ENCODE data around the gene LRRFIP1.
"Not testable (repeated sequence)": the region's sequence is repeated elsewhere in the genome, so short reads cannot be mapped to it uniquely, and the experiment has no call there.

The LRRFIP1 gene

GRCh38 chr2:237744613-237745249 lies 117.3 kb downstream of the LRRFIP1 start:
- H3K4me3 ChIP-seq (ENCODE audit: control insufficient read depth, low read depth, low read length) = no peak overlapping the region
- no peak for DNase-seq (ENCODE audit: low read depth)
- peak; percentile 98 for TF ChIP-seq CTCF (IDR thresholded peaks at IDR 0.05; ENCODE audit: control insufficient read depth, insufficient read depth, low read depth, low read length, missing control alignments)

- no peak for DNase-seq (ENCODE audit: low read depth)
- no peak overlapping the region for H3K4me3 ChIP-seq (ENCODE audit: control insufficient read depth, low read depth, low read length)
- no peak for TF ChIP-seq CTCF (IDR thresholded peaks at IDR 0.05; ENCODE audit: control insufficient read depth, insufficient read depth, low read depth, low read length, missing control alignments)
These were observed 117.8 kb downstream of the LRRFIP1 start for GRCh38 chr2:237745250-237745613.

GRCh38 chr2:237746302-237747080 lies 119.1 kb downstream of the LRRFIP1 start:
- no peak for TF ChIP-seq CTCF (IDR thresholded peaks at IDR 0.05; ENCODE audit: control insufficient read depth, insufficient read depth, low read depth, low read length, missing control alignments)
- H3K4me3 ChIP-seq (ENCODE audit: control insufficient read depth, low read depth, low read length) = no peak overlapping the region
- no peak for DNase-seq (ENCODE audit: low read depth)

GRCh38 chr2:237747189-237747588 lies 119.8 kb downstream of the LRRFIP1 start:
- no peak overlapping the region for H3K4me3 ChIP-seq (ENCODE audit: control insufficient read depth, low read depth, low read length)
- no peak for DNase-seq (ENCODE audit: low read depth)
- TF ChIP-seq CTCF (IDR thresholded peaks at IDR 0.05; ENCODE audit: control insufficient read depth, insufficient read depth, low read depth, low read length, missing control alignments) = no peak

- TF ChIP-seq CTCF (IDR thresholded peaks at IDR 0.05; ENCODE audit: control insufficient read depth, insufficient read depth, low read depth, low read length, missing control alignments) = no peak
These were observed 121.6 kb downstream of the LRRFIP1 start for GRCh38 chr2:237749002-237749401.

GRCh38 chr2:237749961-237750360 lies 122.6 kb downstream of the LRRFIP1 start:
- no peak for DNase-seq (ENCODE audit: low read depth)
- TF ChIP-seq CTCF (IDR thresholded peaks at IDR 0.05; ENCODE audit: control insufficient read depth, insufficient read depth, low read depth, low read length, missing control alignments) = no peak
- H3K4me3 ChIP-seq (ENCODE audit: control insufficient read depth, low read depth, low read length) = no peak overlapping the region

More at GRCh38 chr2:237749002-237749401, 121.6 kb downstream of the LRRFIP1 start:
- H3K4me3 ChIP-seq (ENCODE audit: control insufficient read depth, low read depth, low read length) = no peak overlapping the region
- no peak for DNase-seq (ENCODE audit: low read depth)

GRCh38 chr2:237750441-237750840 lies 123.1 kb downstream of the LRRFIP1 start:
- H3K4me3 ChIP-seq (ENCODE audit: control insufficient read depth, low read depth, low read length); DNase-seq (ENCODE audit: low read depth): not testable (repeated sequence)
